Jurkat, Clone E6-1 (cell line): ENCODE results near the gene LAYN.

ENCODE experiments used
- DNase-seq: peaks from one replicate; pipeline ENCODE4 v3.0.0-alpha.2; 2011; ENCODE audit warnings: low read depth, low spot score
- H3K4me3 ChIP-seq: 2 replicates; pipeline ENCODE4 v1.5.1; 2011; ENCODE audit warnings: mild to moderate bottlenecking, low read length, control low read depth, moderate library complexity

The LAYN gene

GRCh38 chr11:111557425-111558111 lies 17.0 kb downstream of the LAYN start:
- no peak overlapping the region for H3K4me3 ChIP-seq

GRCh38 chr11:111559800-111560464 lies 19.4 kb downstream of the LAYN start:
- H3K4me3 ChIP-seq: no peak overlapping the region
- DNase-seq: no peak

More at GRCh38 chr11:111557425-111558111, 17.0 kb downstream of the LAYN start:
- no peak for DNase-seq

DNA sequence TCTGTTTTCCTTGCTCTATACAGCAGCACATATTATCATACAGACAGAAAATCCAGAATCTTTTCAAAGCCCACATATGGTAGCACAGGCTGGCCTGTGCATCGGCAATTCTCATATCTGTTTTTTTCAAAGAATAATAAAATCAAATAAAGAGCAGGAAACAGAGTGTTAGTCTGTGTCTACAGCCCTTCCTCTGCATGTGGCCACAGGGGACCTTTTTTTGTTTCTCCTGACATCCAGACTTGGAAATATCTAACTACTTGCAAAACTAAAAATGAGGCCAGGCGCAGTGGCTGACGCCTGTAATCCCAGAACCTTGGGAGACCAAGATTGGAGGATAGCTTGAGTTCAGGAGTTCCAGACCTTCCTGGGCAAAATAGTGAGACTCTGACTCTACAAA lies 20.3 kb downstream of the LAYN start:
- H3K4me3 ChIP-seq: no peak overlapping the region
- DNase-seq: no peak

- no peak overlapping the region for H3K4me3 ChIP-seq
Measured at GRCh38 chr11:111561306-111561705, 20.8 kb downstream of the LAYN start.

GRCh38 chr11:111561791-111562325 lies 21.3 kb downstream of the LAYN start:
- DNase-seq: no peak
- no peak overlapping the region for H3K4me3 ChIP-seq

More at GRCh38 chr11:111561306-111561705, 20.8 kb downstream of the LAYN start:
- DNase-seq: no peak

DNA sequence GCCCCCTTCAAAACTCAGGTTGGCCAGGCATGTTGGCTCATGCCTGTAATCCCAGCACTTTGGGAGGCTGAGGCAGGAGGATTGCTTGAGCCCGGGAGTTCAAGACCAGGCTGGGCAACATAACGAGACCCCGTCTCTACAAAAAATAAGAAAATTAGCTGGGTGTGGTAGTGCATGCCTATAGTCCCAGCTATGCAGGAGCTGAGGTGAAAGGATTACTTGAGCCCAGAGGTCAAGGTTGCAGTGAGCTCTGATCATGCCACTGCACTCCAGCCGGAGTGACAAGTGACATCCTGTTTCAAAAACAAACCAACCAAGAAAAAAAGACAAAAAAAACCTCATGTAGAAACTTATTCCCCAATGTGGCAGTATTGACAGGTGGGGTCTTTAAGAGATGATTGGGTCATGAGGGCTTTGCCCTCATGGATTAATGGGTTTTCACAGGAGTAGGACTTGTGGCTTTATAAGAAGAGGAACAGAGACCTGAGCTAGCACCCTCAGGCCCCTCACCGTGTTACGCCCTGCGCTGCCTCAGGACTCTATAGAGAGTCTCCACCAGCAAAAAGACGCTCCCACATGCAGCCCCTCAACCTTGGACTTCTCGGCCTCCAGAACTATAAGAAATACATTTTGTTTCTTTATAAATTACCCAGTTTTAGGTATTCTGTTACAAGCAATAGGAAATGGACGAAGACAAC lies 22.3 kb downstream of the LAYN start:
- no peak for DNase-seq
- no peak overlapping the region for H3K4me3 ChIP-seq

- H3K4me3 ChIP-seq: no peak overlapping the region
- DNase-seq: peak; percentile 69
Measured at GRCh38 chr11:111565114-111565720, 24.7 kb downstream of the LAYN start.

DNA sequence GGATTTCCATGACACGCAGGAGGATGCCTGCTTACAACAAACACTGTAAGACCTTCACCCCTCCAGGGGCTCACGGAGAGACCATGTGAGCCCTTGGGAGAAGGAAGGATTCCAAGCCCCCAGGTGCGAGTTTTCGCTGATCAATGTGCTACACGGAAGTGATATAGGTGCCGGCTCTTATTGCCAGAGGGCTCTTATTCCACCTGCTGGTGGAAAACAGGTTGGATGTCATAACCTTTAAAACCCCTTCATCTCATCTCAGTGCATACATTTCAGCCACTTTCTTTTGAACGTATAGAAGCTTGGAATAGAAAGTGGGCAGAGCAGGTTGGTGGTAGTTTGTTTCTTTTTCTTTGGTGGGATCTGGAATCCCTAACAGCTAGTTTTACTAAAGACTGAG lies 25.8 kb downstream of the LAYN start:
- no peak overlapping the region for H3K4me3 ChIP-seq
- no peak for DNase-seq

GRCh38 chr11:111569476-111569875 lies 29.0 kb downstream of the LAYN start:
- DNase-seq: no peak
- H3K4me3 ChIP-seq: no peak overlapping the region

DNA sequence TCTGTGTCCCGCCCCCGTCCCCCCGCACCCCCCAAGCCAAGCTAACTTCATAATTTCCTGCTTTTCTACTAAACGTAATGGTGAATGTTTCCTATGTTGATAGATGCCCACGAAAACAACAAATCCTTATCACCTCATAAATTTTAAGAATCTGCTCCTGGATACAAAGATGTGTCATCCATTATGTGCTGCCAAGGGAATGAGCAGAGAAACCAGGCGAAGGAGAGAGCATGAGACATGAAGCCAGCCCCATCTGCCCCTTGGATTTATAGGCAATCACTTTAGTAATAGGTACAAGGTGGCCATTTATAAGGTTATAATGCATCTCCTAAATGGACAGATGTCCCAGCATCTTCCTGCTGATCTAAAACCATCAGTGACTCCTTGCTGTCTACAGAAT lies 30.3 kb downstream of the LAYN start:
- no peak overlapping the region for H3K4me3 ChIP-seq
- no peak for DNase-seq

GRCh38 chr11:111571829-111572501 lies 31.4 kb downstream of the LAYN start:
- H3K4me3 ChIP-seq: no peak overlapping the region
- DNase-seq: peak; percentile 37

DNA sequence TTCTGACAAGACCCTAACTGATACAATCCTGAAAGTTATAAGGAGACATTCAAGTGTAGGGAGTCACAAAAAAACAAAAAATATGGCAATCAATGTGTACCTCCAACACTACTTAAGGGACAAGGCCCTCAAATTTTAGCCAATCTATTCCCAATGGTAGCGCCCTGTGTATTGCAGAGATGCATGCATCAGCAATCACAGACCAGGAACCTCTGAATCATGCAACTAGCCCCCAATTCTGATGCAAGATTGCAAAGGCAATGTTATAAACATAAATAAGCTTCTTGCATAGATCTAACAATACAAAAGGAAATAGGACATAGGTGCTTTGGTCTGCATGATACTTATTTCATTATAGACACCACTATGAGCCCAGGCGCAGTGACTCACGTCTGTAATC lies 32.1 kb downstream of the LAYN start:
- DNase-seq: no peak
- no peak overlapping the region for H3K4me3 ChIP-seq

DNA sequence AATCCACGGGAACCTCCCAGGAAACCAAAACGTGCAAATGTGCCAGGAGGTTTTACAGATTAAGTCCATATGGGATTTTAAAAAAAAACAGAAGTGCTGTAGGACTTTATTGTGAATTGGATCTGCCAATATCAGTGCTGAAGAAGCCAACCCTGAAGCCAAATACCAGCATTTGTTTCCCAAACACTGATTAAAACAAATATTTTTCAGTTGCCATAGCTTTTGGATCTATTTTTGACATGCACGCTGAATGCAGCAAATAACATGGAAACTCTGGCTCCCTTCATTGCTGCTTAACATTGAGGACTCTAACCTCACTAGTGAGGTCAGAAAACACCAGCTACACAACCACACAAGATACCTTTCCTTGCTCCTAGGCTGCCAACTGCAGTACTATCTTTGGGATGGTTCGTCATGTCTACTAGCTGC lies 33.3 kb downstream of the LAYN start:
- no peak for DNase-seq
- no peak overlapping the region for H3K4me3 ChIP-seq

DNA sequence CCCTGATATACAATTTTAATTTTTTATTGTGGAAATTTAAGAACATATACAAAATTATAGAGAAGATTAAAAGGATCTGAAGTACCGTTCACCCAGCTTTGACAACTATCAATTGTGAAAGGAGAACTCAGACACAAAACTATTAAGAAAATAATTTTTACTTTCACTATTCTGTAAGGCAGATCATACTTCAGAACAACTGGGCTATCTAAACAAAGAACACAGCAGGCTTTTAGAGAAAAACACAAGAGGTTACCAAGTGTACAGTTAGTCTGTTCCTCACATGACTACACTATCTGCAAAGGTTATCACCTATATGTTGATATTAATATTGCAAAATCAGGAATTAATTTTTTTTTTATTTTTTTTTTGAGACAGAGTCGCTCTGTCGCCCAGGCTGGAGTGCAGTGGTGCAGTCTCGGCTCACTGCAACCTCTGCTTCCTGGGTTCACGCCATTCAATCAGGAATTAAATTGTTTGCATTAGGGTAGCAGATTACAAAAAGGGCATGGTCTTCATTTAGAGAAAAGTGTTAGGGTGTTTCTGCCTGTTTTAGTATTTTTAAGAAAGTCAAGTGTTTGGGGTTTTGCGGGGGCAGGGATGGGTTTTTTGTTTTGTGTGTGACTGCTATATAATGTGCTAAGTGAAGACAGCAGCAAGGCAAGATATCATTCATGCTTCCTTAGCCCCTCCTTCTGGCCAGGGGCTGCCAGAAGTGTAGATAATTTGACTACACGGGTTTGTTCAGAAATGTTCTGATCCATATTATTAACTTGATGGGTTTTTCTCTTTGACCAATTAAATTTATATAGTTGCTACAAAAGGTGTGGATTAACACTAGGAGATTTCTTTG lies 34.1 kb downstream of the LAYN start:
- H3K4me3 ChIP-seq: no peak overlapping the region
- no peak for DNase-seq

GRCh38 chr11:111575740-111576139 lies 35.2 kb downstream of the LAYN start:
- H3K4me3 ChIP-seq: no peak overlapping the region
- no peak for DNase-seq

DNA sequence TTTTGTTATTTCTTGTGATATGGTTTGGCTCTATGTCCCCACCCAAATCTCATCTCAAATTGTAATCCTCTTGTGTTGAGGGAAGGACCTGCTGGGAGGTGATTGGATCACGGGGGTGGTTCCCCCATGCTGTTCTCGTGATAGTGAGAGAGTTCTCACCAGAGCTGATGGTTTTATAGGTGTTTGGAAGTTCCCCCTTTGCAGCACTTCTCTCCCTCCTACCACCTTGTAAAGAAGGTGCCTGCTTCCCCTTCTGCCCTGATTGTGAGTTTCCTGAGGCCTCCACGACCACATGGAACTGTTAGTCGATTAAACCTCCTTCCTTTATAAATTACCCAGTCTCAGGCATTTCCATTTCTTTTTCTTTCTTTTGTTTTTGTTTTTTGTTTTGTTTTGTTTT lies 37.3 kb downstream of the LAYN start:
- no peak overlapping the region for H3K4me3 ChIP-seq
- DNase-seq: no peak

GRCh38 chr11:111581341-111581740 lies 40.8 kb downstream of the LAYN start:
- DNase-seq: no peak
- no peak overlapping the region for H3K4me3 ChIP-seq

GRCh38 chr11:111582163-111582562 lies 41.6 kb downstream of the LAYN start:
- no peak for DNase-seq
- H3K4me3 ChIP-seq: no peak overlapping the region
